Subcutaneous preadipocyte (primary cell): ENCODE results near the gene KLHL40. TPM values are rescaled to one million over a fixed set of nuclear protein-coding genes. Genes with fewer than 3 reads are reported as not detected.

ENCODE experiments used
- total RNA-seq: library from RNA; depleted of rRNA; stranded (reverse); fragments of >200 nt; gene quantifications from 2 replicates; pipeline ENCODE4 v1.2.3, GENCODE V29; 2012

Gene KLHL40, protein sequence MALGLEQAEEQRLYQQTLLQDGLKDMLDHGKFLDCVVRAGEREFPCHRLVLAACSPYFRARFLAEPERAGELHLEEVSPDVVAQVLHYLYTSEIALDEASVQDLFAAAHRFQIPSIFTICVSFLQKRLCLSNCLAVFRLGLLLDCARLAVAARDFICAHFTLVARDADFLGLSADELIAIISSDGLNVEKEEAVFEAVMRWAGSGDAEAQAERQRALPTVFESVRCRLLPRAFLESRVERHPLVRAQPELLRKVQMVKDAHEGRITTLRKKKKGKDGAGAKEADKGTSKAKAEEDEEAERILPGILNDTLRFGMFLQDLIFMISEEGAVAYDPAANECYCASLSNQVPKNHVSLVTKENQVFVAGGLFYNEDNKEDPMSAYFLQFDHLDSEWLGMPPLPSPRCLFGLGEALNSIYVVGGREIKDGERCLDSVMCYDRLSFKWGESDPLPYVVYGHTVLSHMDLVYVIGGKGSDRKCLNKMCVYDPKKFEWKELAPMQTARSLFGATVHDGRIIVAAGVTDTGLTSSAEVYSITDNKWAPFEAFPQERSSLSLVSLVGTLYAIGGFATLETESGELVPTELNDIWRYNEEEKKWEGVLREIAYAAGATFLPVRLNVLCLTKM
- total RNA-seq: not detected in 2 replicates

DNA sequence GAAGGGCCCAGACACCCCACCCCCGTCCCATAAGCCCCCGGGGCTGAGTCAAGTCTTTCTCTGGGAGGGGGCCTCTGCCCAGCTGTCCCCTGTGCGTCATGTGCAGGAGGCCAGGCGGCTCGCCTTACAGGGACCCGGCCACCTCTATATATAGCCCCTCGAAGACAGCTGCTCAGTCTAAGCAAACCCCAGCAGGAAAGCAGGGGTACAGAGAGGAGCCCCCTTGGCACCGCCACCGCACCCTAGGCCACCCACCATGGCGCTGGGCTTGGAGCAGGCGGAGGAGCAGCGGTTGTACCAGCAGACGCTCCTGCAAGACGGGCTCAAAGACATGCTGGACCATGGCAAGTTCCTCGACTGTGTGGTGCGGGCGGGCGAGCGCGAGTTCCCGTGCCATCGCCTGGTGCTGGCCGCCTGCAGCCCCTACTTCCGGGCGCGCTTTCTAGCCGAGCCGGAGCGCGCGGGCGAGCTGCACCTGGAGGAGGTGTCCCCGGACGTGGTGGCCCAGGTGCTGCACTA lies at the start of gene KLHL40:
TSS of gene KLHL40 (plus strand) at position 175 of the 519 bp plus-strand sequence. CDS start at position 257, 82 bp downstream.

GRCh38 chr3:42653560-42654330 lies 31.6 kb upstream of the KLHL40 start, which contains the start of gene ZBTB47:
TSS of gene ZBTB47 (plus strand) at chr3:42653697. CDS start at chr3:42658356, 4,659 bp downstream.

GRCh38 chr3:42702066-42702951 lies 17.0 kb downstream of the KLHL40 start, which contains the start of gene HHATL:
TSS of gene HHATL (minus strand) at chr3:42702798. CDS start at chr3:42700826, 1,972 bp downstream.

Other genes starting within 250 kb of the KLHL40 start
- not detected in 2 replicates for gene VIPR1, start 182.9 kb upstream of the KLHL40 start, total RNA-seq
- gene SEC22C, start 103.6 kb upstream of the KLHL40 start, total RNA-seq: 60.6 and 65.1 TPM in 2 replicates
- gene SS18L2, start 94.7 kb upstream of the KLHL40 start, total RNA-seq: 17.6 and 22.4 TPM in 2 replicates
- gene NKTR, start 84.9 kb upstream of the KLHL40 start, total RNA-seq: 55.1 and 62.8 TPM in 2 replicates
- 23.1 and 26.5 TPM in 2 replicates for gene ZBTB47, start 31.8 kb upstream of the KLHL40 start, total RNA-seq
- not detected in 2 replicates for gene HHATL, start 17.3 kb downstream of the KLHL40 start, total RNA-seq
- 1.4 and 2.2 TPM in 2 replicates for gene CCDC13, start 87.7 kb downstream of the KLHL40 start, total RNA-seq
- 126 and 180 TPM in 2 replicates for gene HIGD1A, start 119.0 kb downstream of the KLHL40 start, total RNA-seq
- 0.20 TPM in 1 of 2 replicates, not detected in the other for gene ACKR2, start 123.9 kb downstream of the KLHL40 start, total RNA-seq
- not detected in 2 replicates for gene CYP8B1, start 190.3 kb downstream of the KLHL40 start, total RNA-seq
- gene ZNF662, start 220.6 kb downstream of the KLHL40 start, total RNA-seq: 0.98 and 2.2 TPM in 2 replicates